Liver (tissue), 9 donors: ENCODE results near the gene PARD3. TPM values are rescaled to one million over a fixed set of nuclear protein-coding genes. Genes with fewer than 3 reads are reported as not detected.

ENCODE experiments used
- DNase-seq: peaks from one replicate; pipeline ENCODE4 v3.0.0-alpha.2; 2017; ENCODE audit warnings: low spot score
- H3K27ac ChIP-seq, 2 donors: one replicate each; pipeline ENCODE4 v1.7.0; 2013; ENCODE audit warnings: inconsistent platforms in 2 of 2, low read length in 2 of 2, control low read depth in 1 of 2, low read depth in 1 of 2, mild to moderate bottlenecking in 1 of 2
- H3K27me3 ChIP-seq, 4 donors: one replicate each; pipeline versions ENCODE4 v1.6.1 to v1.7.0; 2013; ENCODE audit warnings: low read length in 3 of 4, inconsistent platforms in 1 of 4, mild to moderate bottlenecking in 1 of 4, moderate library complexity in 1 of 4; ENCODE audit not compliant: control insufficient read depth in 4 of 4, insufficient read depth in 4 of 4
- H3K36me3 ChIP-seq, 4 donors: one replicate each; pipeline versions ENCODE4 v1.6.1 to v1.7.0; 2013; ENCODE audit warnings: low read length in 3 of 4, mild to moderate bottlenecking in 3 of 4, low read depth in 1 of 4, moderate library complexity in 1 of 4; ENCODE audit not compliant: control insufficient read depth in 4 of 4, insufficient read depth in 3 of 4
- H3K4me1 ChIP-seq, 4 donors: one replicate each; pipeline versions ENCODE4 v1.6.1 to v1.7.0; 2013; ENCODE audit warnings: low read length in 3 of 4, mild to moderate bottlenecking in 3 of 4, moderate library complexity in 1 of 4; ENCODE audit not compliant: control insufficient read depth in 4 of 4, insufficient read depth in 4 of 4
- H3K4me3 ChIP-seq, 3 donors: one replicate each; pipeline versions ENCODE4 v1.6.1 to v1.7.0; 2013; ENCODE audit warnings: low read length in 3 of 3, control low read depth in 1 of 3, low read depth in 1 of 3, mild to moderate bottlenecking in 1 of 3
- H3K9ac ChIP-seq, 2 donors: one replicate each; pipeline ENCODE4 v1.7.0; 2013; ENCODE audit warnings: low read length in 2 of 2, mild to moderate bottlenecking in 2 of 2, moderate library complexity in 2 of 2, control low read depth in 1 of 2, low read depth in 1 of 2
- H3K9me3 ChIP-seq, 4 donors: one replicate each; pipeline versions ENCODE4 v1.6.1 to v1.7.0; 2013; ENCODE audit warnings: low read length in 3 of 4; ENCODE audit not compliant: control insufficient read depth in 4 of 4
- EGR1 ChIP-seq, 2 donors: IDR thresholded peaks; 2 replicates each; pipeline ENCODE4 v1.6.1; 2016 to 2018; ENCODE audit warnings: antibody characterized with exemption in 2 of 2, low read depth in 2 of 2
- FOXA1 ChIP-seq: IDR thresholded peaks from 2 replicates; pipeline ENCODE4 v1.6.1; 2016; ENCODE audit warnings: antibody characterized with exemption
- FOXA2 ChIP-seq: IDR thresholded peaks from 2 replicates; pipeline ENCODE4 v1.6.1; 2016; ENCODE audit warnings: antibody characterized with exemption
- GABPA ChIP-seq, 2 donors: IDR thresholded peaks in 1 of 2; conservative IDR thresholded peaks in 1 of 2; 2 replicates each; pipeline ENCODE4 v1.6.1; 2016; ENCODE audit warnings: antibody characterized with exemption in 2 of 2, mild to moderate bottlenecking in 1 of 2, moderate library complexity in 1 of 2
- HNF4A ChIP-seq, 2 donors: conservative IDR thresholded peaks; 2 replicates each; pipeline ENCODE4 v1.6.1; 2016; ENCODE audit warnings: antibody characterized with exemption in 2 of 2, mild to moderate bottlenecking in 2 of 2
- HNF4G ChIP-seq: IDR thresholded peaks from 2 replicates; pipeline ENCODE4 v1.6.1; 2016; ENCODE audit warnings: antibody characterized with exemption
- JUND ChIP-seq, 2 donors: IDR thresholded peaks; 2 replicates each; pipeline ENCODE4 v1.6.1; 2016; ENCODE audit warnings: antibody characterized with exemption in 2 of 2
- MAX ChIP-seq: IDR thresholded peaks from 2 replicates; pipeline ENCODE4 v1.6.1; 2016; ENCODE audit warnings: antibody characterized with exemption
- NR2F2 ChIP-seq: IDR thresholded peaks from 2 replicates; pipeline ENCODE4 v1.6.1; 2016; ENCODE audit warnings: antibody characterized with exemption
- RAD21 ChIP-seq, 2 donors: IDR thresholded peaks; 2 replicates each; pipeline ENCODE4 v1.6.1; 2016; ENCODE audit warnings: antibody characterized with exemption in 2 of 2, mild to moderate bottlenecking in 2 of 2
- REST ChIP-seq: IDR thresholded peaks from 2 replicates; pipeline ENCODE4 v1.6.1; 2016; ENCODE audit warnings: antibody characterized with exemption, mild to moderate bottlenecking
- RXRA ChIP-seq, 2 donors: IDR thresholded peaks; 2 replicates each; pipeline ENCODE4 v1.6.1; 2017 to 2018; ENCODE audit warnings: antibody characterized with exemption in 2 of 2, mild to moderate bottlenecking in 1 of 2
- SP1 ChIP-seq: IDR thresholded peaks from 2 replicates; pipeline ENCODE4 v1.6.1; 2018; ENCODE audit warnings: antibody characterized with exemption, mild to moderate bottlenecking
- TAF1 ChIP-seq: conservative IDR thresholded peaks from 2 replicates; pipeline ENCODE4 v1.6.1; 2016; ENCODE audit warnings: antibody characterized with exemption, mild to moderate bottlenecking
- YY1 ChIP-seq: IDR thresholded peaks from 2 replicates; pipeline ENCODE4 v1.6.1; 2016; ENCODE audit warnings: antibody characterized with exemption, mild to moderate bottlenecking
- WGBS: extraction: QIAGEN DNeasy Blood & Tissue Kit; methylation state at CpG from one replicate; pipeline ENCODE4 v1.1.7; 2013; 5-methylcytosine and 5-hydroxymethylcytosine counted together
- polyA plus RNA-seq, 2 donors: library from polyadenylated mRNA; stranded (reverse) in 1 of 2; unstranded in 1 of 2; fragments of 200-250 nt in 1 of 2; fragments of >200 nt in 1 of 2; fragmentation: Nextera tagmentation in 1 of 2; extraction: Ambion mirVana in 1 of 2; gene quantifications; one replicate each; pipeline versions ENCODE4 v1.2.1 to v1.2.3, GENCODE V29; 2013 to 2015
- total RNA-seq, 2 donors: library from RNA; depleted of rRNA; stranded (reverse); fragments of >200 nt; gene quantifications; one replicate each; pipeline ENCODE4 v1.2.3, GENCODE V29; 2014
- TF ChIP-seq, protein P1 (sequence below): IDR thresholded peaks from 2 replicates; pipeline ENCODE4 v1.6.1; 2016; ENCODE audit warnings: antibody characterized with exemption
- TF ChIP-seq, protein P2 (sequence below): IDR thresholded peaks from 2 replicates; pipeline ENCODE4 v1.6.1; 2016; ENCODE audit warnings: antibody characterized with exemption
- TF ChIP-seq, protein P3 (sequence below): fragments of 150-350 bp; IDR thresholded peaks from 2 replicates; pipeline ENCODE4 v1.5.1; 2017; ENCODE audit warnings: improper control_type of control experiment, low read depth, low read length; ENCODE audit not compliant: missing input control
- donor health status: healthy.
- donor health status: healthy.
- donor health status: healthy.
- donor health status: healthy.
- donor health status: healthy.

The PARD3 gene
- total and polyA plus RNA-seq, 4 donors = 12.3 to 43.8 (median 13.5) TPM

- H3K36me3 ChIP-seq = no peaks in the 10 kb centered on the region
- 80% methylated on average over 8 of the region's 8 CpGs for WGBS
- H3K9ac ChIP-seq = no peak overlapping the region
- no peak for DNase-seq
- H3K27ac ChIP-seq = no peak overlapping the region
- no peaks in the 10 kb centered on the region for H3K27me3 ChIP-seq
- H3K9me3 ChIP-seq = no peaks in the 10 kb centered on the region
- H3K4me1 ChIP-seq = no peaks in the 10 kb centered on the region
- H3K4me3 ChIP-seq = no peak overlapping the region
- TF ChIP-seq FOXA1 (no peak), TAF1 (no peak), HNF4A (conservative IDR thresholded peaks at IDR 0.05) (no peak), RAD21 (IDR thresholded peaks at IDR 0.05) (no peak), HNF4G (no peak), REST (no peak), MAX (no peak), GABPA (IDR thresholded peaks at IDR 0.05 in 1 of 2, conservative IDR thresholded peaks at IDR 0.05 in 1 of 2) (no peak), YY1 (no peak), EGR1 (IDR thresholded peaks at IDR 0.05; ENCODE audit: low read depth in 2 of 2) (no peak), RXRA (IDR thresholded peaks at IDR 0.05) (no peak), JUND (IDR thresholded peaks at IDR 0.05) (no peak), FOXA2 (no peak), SP1 (no peak), NR2F2 (no peak)
- TF ChIP-seq, protein P1, sequence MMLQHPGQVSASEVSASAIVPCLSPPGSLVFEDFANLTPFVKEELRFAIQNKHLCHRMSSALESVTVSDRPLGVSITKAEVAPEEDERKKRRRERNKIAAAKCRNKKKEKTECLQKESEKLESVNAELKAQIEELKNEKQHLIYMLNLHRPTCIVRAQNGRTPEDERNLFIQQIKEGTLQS = no peak
- TF ChIP-seq, protein P2, sequence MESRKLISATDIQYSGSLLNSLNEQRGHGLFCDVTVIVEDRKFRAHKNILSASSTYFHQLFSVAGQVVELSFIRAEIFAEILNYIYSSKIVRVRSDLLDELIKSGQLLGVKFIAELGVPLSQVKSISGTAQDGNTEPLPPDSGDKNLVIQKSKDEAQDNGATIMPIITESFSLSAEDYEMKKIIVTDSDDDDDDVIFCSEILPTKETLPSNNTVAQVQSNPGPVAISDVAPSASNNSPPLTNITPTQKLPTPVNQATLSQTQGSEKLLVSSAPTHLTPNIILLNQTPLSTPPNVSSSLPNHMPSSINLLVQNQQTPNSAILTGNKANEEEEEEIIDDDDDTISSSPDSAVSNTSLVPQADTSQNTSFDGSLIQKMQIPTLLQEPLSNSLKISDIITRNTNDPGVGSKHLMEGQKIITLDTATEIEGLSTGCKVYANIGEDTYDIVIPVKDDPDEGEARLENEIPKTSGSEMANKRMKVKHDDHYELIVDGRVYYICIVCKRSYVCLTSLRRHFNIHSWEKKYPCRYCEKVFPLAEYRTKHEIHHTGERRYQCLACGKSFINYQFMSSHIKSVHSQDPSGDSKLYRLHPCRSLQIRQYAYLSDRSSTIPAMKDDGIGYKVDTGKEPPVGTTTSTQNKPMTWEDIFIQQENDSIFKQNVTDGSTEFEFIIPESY = no peak
- TF ChIP-seq, protein P3, sequence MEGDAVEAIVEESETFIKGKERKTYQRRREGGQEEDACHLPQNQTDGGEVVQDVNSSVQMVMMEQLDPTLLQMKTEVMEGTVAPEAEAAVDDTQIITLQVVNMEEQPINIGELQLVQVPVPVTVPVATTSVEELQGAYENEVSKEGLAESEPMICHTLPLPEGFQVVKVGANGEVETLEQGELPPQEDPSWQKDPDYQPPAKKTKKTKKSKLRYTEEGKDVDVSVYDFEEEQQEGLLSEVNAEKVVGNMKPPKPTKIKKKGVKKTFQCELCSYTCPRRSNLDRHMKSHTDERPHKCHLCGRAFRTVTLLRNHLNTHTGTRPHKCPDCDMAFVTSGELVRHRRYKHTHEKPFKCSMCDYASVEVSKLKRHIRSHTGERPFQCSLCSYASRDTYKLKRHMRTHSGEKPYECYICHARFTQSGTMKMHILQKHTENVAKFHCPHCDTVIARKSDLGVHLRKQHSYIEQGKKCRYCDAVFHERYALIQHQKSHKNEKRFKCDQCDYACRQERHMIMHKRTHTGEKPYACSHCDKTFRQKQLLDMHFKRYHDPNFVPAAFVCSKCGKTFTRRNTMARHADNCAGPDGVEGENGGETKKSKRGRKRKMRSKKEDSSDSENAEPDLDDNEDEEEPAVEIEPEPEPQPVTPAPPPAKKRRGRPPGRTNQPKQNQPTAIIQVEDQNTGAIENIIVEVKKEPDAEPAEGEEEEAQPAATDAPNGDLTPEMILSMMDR = no peak
Measured at GRCh38 chr10:34858003-34858402, 42.9 kb upstream of the PARD3 start.
